ENCODE measurements around the gene XBP1. TPM values are rescaled to one million over a fixed set of nuclear protein-coding genes. Genes with fewer than 3 reads are reported as not detected.

Gene XBP1
- total and polyA plus RNA-seq, 2 experiments from 2014 or later = 95.1 to 195 TPM

DNA sequence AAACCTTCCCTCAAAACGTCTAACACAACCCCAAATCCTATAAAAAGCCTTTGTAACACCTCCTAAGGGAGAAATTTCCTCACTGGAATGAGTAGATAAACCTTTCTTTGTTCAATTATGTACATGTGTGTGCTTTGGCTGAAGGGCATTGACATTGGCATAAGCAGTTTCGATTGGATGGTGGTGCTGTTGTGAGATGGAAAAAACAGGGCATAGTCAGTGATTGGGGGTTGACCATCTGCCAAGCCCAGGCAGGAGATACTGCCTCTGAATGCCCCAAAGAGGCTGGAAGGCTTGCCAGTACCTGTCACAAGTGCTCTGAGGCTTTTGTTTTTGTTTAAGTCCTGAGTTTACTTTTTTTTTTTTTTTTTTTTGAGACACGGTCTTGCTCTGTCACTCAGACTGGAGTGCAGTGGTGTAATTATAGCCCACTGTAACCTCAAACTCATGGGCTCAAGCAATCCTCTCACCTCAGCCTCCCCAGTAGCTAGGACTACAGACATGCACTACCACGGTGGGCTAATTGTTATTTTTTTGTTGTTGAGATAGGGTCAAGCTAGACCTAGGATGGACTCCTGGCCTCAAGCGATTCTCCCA lies 29.1 kb downstream of the XBP1 start:
- H2AFZ ChIP-seq = peak overlapping the region; percentile 66; the same call in 1 of the 2 replicates
- DNase-seq (ENCODE audit: low spot score) = no peak
- H4K20me1 ChIP-seq (replicated peaks; ENCODE audit: insufficient read depth) = no peaks in the 10 kb centered on the region; the same call in 1 of the 2 replicates
- H3K9me2 ChIP-seq (ENCODE audit: insufficient read depth) = no peaks in the 10 kb centered on the region
- no peak for ATAC-seq
- no peak overlapping the region for H3K4me3 ChIP-seq
- H3F3A ChIP-seq (replicated peaks; ENCODE audit: low read depth) = no peaks in the 10 kb centered on the region
- H3K27ac ChIP-seq (ENCODE audit: low read depth) = no peak overlapping the region
- Mint-ChIP-seq H3K9me3 (peaks cover 8% of the 10 kb centered on the region; the same call in 2 of the 3 replicates), H3K27me3 (ENCODE audit: insufficient read depth, low read depth, poor library complexity) (peaks cover 4% of the 10 kb centered on the region), H3K4me3 (no peak overlapping the region), H3K4me1 (peaks cover 5% of the 10 kb centered on the region), H3K36me3 (ENCODE audit: low read depth) (peaks cover 27% of the 10 kb centered on the region), H3K27ac (no peak overlapping the region)
- TF ChIP-seq ZNF114 (CRISPR knock-in tag; IDR thresholded peaks at IDR 0.05) (no peak), JUNB (IDR thresholded peaks at IDR 0.05; ENCODE audit: unreplicated experiment) (no peak), STAT1 (IDR thresholded peaks at IDR 0.05; ENCODE audit: unreplicated experiment) (no peak), ZNF462 (CRISPR knock-in tag; IDR thresholded peaks at IDR 0.05) (no peak), EZH2 (IDR thresholded peaks at IDR 0.05; ENCODE audit: low read depth, unreplicated experiment) (no peak), NANOG (IDR thresholded peaks at IDR 0.05; ENCODE audit: borderline replicate concordance) (no peak), ZNF331 (CRISPR knock-in tag; IDR thresholded peaks at IDR 0.05; ENCODE audit: low read depth) (no peak), POLR2AphosphoS5 (IDR thresholded peaks at IDR 0.05; ENCODE audit: low read depth) (no peak), EZH2phosphoT487 (IDR thresholded peaks at IDR 0.05; ENCODE audit: unreplicated experiment) (no peak), ETS1 (IDR thresholded peaks at IDR 0.05) (no peak), CREB1 (CRISPR knock-in tag; IDR thresholded peaks at IDR 0.05; ENCODE audit: low read depth) (no peak)
- TF ChIP-seq, protein P1, sequence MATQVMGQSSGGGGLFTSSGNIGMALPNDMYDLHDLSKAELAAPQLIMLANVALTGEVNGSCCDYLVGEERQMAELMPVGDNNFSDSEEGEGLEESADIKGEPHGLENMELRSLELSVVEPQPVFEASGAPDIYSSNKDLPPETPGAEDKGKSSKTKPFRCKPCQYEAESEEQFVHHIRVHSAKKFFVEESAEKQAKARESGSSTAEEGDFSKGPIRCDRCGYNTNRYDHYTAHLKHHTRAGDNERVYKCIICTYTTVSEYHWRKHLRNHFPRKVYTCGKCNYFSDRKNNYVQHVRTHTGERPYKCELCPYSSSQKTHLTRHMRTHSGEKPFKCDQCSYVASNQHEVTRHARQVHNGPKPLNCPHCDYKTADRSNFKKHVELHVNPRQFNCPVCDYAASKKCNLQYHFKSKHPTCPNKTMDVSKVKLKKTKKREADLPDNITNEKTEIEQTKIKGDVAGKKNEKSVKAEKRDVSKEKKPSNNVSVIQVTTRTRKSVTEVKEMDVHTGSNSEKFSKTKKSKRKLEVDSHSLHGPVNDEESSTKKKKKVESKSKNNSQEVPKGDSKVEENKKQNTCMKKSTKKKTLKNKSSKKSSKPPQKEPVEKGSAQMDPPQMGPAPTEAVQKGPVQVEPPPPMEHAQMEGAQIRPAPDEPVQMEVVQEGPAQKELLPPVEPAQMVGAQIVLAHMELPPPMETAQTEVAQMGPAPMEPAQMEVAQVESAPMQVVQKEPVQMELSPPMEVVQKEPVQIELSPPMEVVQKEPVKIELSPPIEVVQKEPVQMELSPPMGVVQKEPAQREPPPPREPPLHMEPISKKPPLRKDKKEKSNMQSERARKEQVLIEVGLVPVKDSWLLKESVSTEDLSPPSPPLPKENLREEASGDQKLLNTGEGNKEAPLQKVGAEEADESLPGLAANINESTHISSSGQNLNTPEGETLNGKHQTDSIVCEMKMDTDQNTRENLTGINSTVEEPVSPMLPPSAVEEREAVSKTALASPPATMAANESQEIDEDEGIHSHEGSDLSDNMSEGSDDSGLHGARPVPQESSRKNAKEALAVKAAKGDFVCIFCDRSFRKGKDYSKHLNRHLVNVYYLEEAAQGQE (IDR thresholded peaks at IDR 0.05; ENCODE audit: unreplicated experiment) = no peak
- TF ChIP-seq, protein P2, sequence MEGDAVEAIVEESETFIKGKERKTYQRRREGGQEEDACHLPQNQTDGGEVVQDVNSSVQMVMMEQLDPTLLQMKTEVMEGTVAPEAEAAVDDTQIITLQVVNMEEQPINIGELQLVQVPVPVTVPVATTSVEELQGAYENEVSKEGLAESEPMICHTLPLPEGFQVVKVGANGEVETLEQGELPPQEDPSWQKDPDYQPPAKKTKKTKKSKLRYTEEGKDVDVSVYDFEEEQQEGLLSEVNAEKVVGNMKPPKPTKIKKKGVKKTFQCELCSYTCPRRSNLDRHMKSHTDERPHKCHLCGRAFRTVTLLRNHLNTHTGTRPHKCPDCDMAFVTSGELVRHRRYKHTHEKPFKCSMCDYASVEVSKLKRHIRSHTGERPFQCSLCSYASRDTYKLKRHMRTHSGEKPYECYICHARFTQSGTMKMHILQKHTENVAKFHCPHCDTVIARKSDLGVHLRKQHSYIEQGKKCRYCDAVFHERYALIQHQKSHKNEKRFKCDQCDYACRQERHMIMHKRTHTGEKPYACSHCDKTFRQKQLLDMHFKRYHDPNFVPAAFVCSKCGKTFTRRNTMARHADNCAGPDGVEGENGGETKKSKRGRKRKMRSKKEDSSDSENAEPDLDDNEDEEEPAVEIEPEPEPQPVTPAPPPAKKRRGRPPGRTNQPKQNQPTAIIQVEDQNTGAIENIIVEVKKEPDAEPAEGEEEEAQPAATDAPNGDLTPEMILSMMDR (conservative IDR thresholded peaks at IDR 0.05; ENCODE audit: low read depth in 2 of 2) = no peak
- H3K79me2 ChIP-seq (replicated peaks; ENCODE audit: insufficient read depth) = peaks cover 31% of the 10 kb centered on the region
- no peak overlapping the region for H3K4me2 ChIP-seq
- no peaks in the 10 kb centered on the region for H3K4me1 ChIP-seq (ENCODE audit: insufficient read depth)
- H3K36me3 ChIP-seq (ENCODE audit: insufficient read depth) = 0 out of 2 replicates have a peak, but pooled peaks cover 5% of the 10 kb centered on the region
- H3K27me3 ChIP-seq (ENCODE audit: insufficient read depth) = no peaks in the 10 kb centered on the region
